Cardiac muscle cell (in vitro differentiated cells and primary cell): Measurements from ENCODE around the gene DLG2. TPM values are rescaled to one million over a fixed set of nuclear protein-coding genes. Genes with fewer than 3 reads are reported as not detected.
A peak's percentile ranks its signal among the peaks of the same experiment; 100 is the strongest.

Source experiments
- DNase-seq, 2 donors: peaks; one replicate each; pipeline versions ENCODE4 v3.0.0 to v3.0.0-alpha.2; 2010 to 2017; ENCODE audit warnings: low read depth in 1 of 2, low spot score in 1 of 2
- H3K27ac ChIP-seq: fragments of 200-600 bp; sonication (generic); 2 replicates; pipeline ENCODE4 v1.5.1; 2016
- H3K27me3 ChIP-seq: fragments of 200-600 bp; sonication (generic); 2 replicates; pipeline ENCODE4 v1.6.0; 2016; ENCODE audit warnings: control low read depth
- H3K36me3 ChIP-seq: fragments of 200-600 bp; sonication (generic); 2 replicates; pipeline ENCODE4 v1.5.1; 2016; ENCODE audit warnings: control low read depth
- H3K4me1 ChIP-seq: fragments of 200-600 bp; sonication (generic); 2 replicates; pipeline ENCODE4 v1.8.1; 2017; ENCODE audit warnings: low read depth, mild to moderate bottlenecking, mixed run types
- H3K4me3 ChIP-seq: fragments of 200-600 bp; sonication (generic); 2 replicates; pipeline ENCODE4 v1.5.1; 2016; ENCODE audit warnings: mild to moderate bottlenecking
- H3K9me3 ChIP-seq: fragments of 200-600 bp; sonication (generic); 2 replicates; pipeline ENCODE4 v1.5.1; 2017; ENCODE audit warnings: low read depth, mild to moderate bottlenecking, control low read depth
- polyA plus RNA-seq: library from polyadenylated mRNA; unstranded; fragments of >200 nt; fragmentation: Nextera tagmentation; extraction: Ambion mirVana; gene quantifications from 2 replicates; pipeline ENCODE4 v1.2.1, GENCODE V29; 2016
- total RNA-seq: library from RNA; depleted of rRNA; stranded (reverse); fragments of >200 nt; gene quantifications from 2 replicates; pipeline ENCODE4 v1.2.3, GENCODE V29; 2016
- TF ChIP-seq, protein P1 (sequence below): IDR thresholded peaks from 2 replicates; pipeline ENCODE4 v1.5.1; 2012; ENCODE audit warnings: low read depth, mild to moderate bottlenecking, low read length

DLG2 gene
- total and polyA plus RNA-seq, 2 experiments from 2014 or later: 3.5 to 15.9 TPM

DNA sequence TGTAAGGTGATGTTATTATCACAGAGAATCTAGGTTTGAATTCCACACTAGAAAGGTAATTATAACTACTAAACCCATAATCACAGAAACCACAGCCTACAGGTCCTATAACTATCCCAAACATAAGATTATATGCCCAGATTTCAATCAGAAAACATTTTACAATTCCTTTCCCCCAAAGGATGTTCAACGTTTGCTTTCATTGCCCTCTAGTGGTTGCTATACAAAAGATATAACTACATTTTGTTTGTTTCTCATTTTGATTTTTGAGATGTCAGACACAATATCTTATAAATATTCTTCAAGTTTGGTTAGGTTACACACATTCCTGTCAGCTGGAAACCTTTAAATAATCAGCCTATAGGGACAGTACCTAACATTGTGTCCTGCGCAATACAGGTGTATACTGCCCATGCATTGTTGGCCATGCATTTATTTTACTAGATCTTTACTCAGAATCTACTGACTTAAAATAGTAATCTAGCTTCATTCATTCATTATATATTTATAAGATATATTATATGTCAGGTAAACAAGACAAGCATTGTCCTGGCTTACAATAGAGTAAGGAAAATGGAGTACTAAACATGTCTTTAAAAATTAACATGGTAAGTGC, 1810.5 kb downstream of the DLG2 start:
- H3K9me3 ChIP-seq: no peaks in the 10 kb centered on the region
- DNase-seq: peak; percentile 38 to 41
- H3K4me3 ChIP-seq: no peak overlapping the region
- no peaks in the 10 kb centered on the region for H3K36me3 ChIP-seq
- H3K27me3 ChIP-seq: no peaks in the 10 kb centered on the region
- no peak overlapping the region for H3K27ac ChIP-seq
- TF ChIP-seq, protein P1, sequence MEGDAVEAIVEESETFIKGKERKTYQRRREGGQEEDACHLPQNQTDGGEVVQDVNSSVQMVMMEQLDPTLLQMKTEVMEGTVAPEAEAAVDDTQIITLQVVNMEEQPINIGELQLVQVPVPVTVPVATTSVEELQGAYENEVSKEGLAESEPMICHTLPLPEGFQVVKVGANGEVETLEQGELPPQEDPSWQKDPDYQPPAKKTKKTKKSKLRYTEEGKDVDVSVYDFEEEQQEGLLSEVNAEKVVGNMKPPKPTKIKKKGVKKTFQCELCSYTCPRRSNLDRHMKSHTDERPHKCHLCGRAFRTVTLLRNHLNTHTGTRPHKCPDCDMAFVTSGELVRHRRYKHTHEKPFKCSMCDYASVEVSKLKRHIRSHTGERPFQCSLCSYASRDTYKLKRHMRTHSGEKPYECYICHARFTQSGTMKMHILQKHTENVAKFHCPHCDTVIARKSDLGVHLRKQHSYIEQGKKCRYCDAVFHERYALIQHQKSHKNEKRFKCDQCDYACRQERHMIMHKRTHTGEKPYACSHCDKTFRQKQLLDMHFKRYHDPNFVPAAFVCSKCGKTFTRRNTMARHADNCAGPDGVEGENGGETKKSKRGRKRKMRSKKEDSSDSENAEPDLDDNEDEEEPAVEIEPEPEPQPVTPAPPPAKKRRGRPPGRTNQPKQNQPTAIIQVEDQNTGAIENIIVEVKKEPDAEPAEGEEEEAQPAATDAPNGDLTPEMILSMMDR: peak; percentile 60
- H3K4me1 ChIP-seq: no peaks in the 10 kb centered on the region

GRCh38 chr11:83815736-83816135, 1811.4 kb downstream of the DLG2 start:
- Histone ChIP-seq H3K9me3 (no peaks in the 10 kb centered on the region), H3K27ac (no peak overlapping the region), H3K27me3 (no peaks in the 10 kb centered on the region)

GRCh38 chr11:83813296-83813695, 1813.8 kb downstream of the DLG2 start:
- Histone ChIP-seq H3K27me3 (no peaks in the 10 kb centered on the region), H3K27ac (no peak overlapping the region), H3K9me3 (no peaks in the 10 kb centered on the region), H3K4me1 (no peaks in the 10 kb centered on the region), H3K36me3 (no peaks in the 10 kb centered on the region), H3K4me3 (no peak overlapping the region)
- TF ChIP-seq, protein P1: no peak
- no peak for DNase-seq

More at GRCh38 chr11:83815736-83816135, 1811.4 kb downstream of the DLG2 start:
- H3K36me3 ChIP-seq: no peaks in the 10 kb centered on the region
- no peak for DNase-seq
- H3K4me1 ChIP-seq: no peaks in the 10 kb centered on the region
- TF ChIP-seq, protein P1: no peak
- no peak overlapping the region for H3K4me3 ChIP-seq

- no peaks in the 10 kb centered on the region for H3K4me1 ChIP-seq
- H3K27me3 ChIP-seq: no peaks in the 10 kb centered on the region
- H3K27ac ChIP-seq: no peak overlapping the region
- no peaks in the 10 kb centered on the region for H3K36me3 ChIP-seq
- TF ChIP-seq, protein P1: no peak
- H3K9me3 ChIP-seq: no peaks in the 10 kb centered on the region
- H3K4me3 ChIP-seq: no peak overlapping the region
- no peak for DNase-seq
Measured at GRCh38 chr11:83809274-83809673, 1817.9 kb downstream of the DLG2 start.

DNA sequence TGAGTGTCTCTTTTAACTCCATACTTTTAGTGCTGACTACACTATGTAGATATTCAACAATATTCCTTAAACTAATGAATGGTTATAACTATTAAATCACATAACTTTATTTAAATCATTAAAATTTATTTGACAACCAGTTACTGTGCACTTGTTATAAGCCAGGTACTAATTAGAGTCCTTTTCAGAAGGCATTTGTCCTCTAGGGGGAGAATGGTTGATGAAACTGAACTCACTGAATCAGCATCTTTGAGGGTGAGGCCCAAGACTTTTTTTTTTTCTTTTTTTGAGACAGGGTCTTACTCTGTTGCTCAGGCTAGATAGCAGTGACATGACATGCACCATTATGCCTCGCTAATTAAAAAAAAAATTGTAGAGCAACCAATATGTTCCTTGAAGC, 1825.3 kb downstream of the DLG2 start:
- no peaks in the 10 kb centered on the region for H3K9me3 ChIP-seq
- H3K4me1 ChIP-seq: no peaks in the 10 kb centered on the region
- no peaks in the 10 kb centered on the region for H3K27me3 ChIP-seq
- H3K27ac ChIP-seq: no peak overlapping the region
- no peak overlapping the region for H3K4me3 ChIP-seq
- no peaks in the 10 kb centered on the region for H3K36me3 ChIP-seq
- no peak for DNase-seq
- TF ChIP-seq, protein P1: peak; percentile 19
